HepG2 (cell line): ENCODE measurements around the gene NOTUM. TPM values are rescaled to one million over a fixed set of nuclear protein-coding genes. Genes with fewer than 3 reads are reported as not detected.

Experiments
- ARID3A ChIP-seq: IDR thresholded peaks from 2 replicates; pipeline ENCODE4 v1.6.1; 2012; ENCODE audit warnings: low read depth, low read length, improper control_type of control experiment
- ATF4 ChIP-seq, 2 experiments: fragments of 450-650 bp in 1 of 2; sonication (generic) in 1 of 2; formaldehyde crosslinking; IDR thresholded peaks; 2 replicates each; pipeline versions ENCODE4 v1.5.0 to v1.8.0; 2020 to 2022; ENCODE audit warnings: mild to moderate bottlenecking in 1 of 2, missing genetic modification reagents in 1 of 2
- IRF9 ChIP-seq: sonication (generic); formaldehyde crosslinking; IDR thresholded peaks from 2 replicates; pipeline ENCODE4 v1.8.0; 2022; ENCODE audit warnings: missing genetic modification reagents, mild to moderate bottlenecking, borderline replicate concordance
- MLLT10 ChIP-seq: sonication (generic); formaldehyde crosslinking; IDR thresholded peaks from 2 replicates; pipeline ENCODE4 v1.4.0; 2020; ENCODE audit warnings: missing genetic modification reagents
- NFE2 ChIP-seq: sonication (generic); formaldehyde crosslinking; IDR thresholded peaks from 2 replicates; pipeline ENCODE4 v1.4.0; 2020; ENCODE audit warnings: missing genetic modification reagents
- PAXIP1 ChIP-seq: sonication (generic); formaldehyde crosslinking; conservative IDR thresholded peaks from 2 replicates; pipeline ENCODE4 v1.4.0; 2020; ENCODE audit warnings: mild to moderate bottlenecking, missing genetic modification reagents, moderate library complexity
- SRSF9 ChIP-seq: fragments of 200-400 bp; formaldehyde crosslinking; IDR thresholded peaks from 2 replicates; pipeline ENCODE4 v1.6.1; 2018; ENCODE audit warnings: borderline replicate concordance, mild to moderate bottlenecking, low read depth, low read length; ENCODE audit not compliant: insufficient read depth, poor library complexity, severe bottlenecking
- THAP11 ChIP-seq: IDR thresholded peaks from 2 replicates; pipeline ENCODE4 v1.6.1; 2016; ENCODE audit warnings: missing biosample characterization, missing genetic modification reagents
- XRCC5 ChIP-seq: fragments of 200-400 bp; formaldehyde crosslinking; optimal IDR thresholded peaks from 2 replicates; pipeline ENCODE3; 2017; ENCODE audit warnings: mild to moderate bottlenecking, low read length
- ZNF235 ChIP-seq: sonication (generic); formaldehyde crosslinking; IDR thresholded peaks from 2 replicates; pipeline ENCODE4 v1.8.1; 2023; ENCODE audit warnings: mild to moderate bottlenecking, missing genetic modification reagents, borderline replicate concordance
- ZNF850 ChIP-seq: sonication (generic); formaldehyde crosslinking; conservative IDR thresholded peaks from 2 replicates; pipeline ENCODE4 v1.9.0; 2021; ENCODE audit warnings: mild to moderate bottlenecking, missing genetic modification reagents
- ZNF883 ChIP-seq: sonication (generic); formaldehyde crosslinking; IDR thresholded peaks from 2 replicates; pipeline ENCODE4 v1.5.1; 2020; ENCODE audit warnings: mild to moderate bottlenecking, missing genetic modification reagents; ENCODE audit errors: not compliant biosample characterization
- polyA plus RNA-seq, 8 experiments: library from polyadenylated mRNA; depleted of rRNA in 3 of 8; stranded (reverse) in 7 of 8; unstranded in 1 of 8; fragments of >200 nt; fragmentation: Illumina TruSeq in 4 of 8; extraction: Trizol in 4 of 8; gene quantifications; 2 replicates each; pipeline versions ENCODE4 v1.2.1 to v1.2.3, GENCODE V29; 2011 to 2016; ENCODE audit warnings: low read depth in 4 of 8, missing spikeins in 1 of 8, mixed read lengths in 1 of 8; ENCODE audit not compliant: insufficient read depth in 1 of 8
- total RNA-seq, 5 experiments: library from RNA; depleted of rRNA; stranded (reverse); fragments of >200 nt; fragmentation: Illumina TruSeq; extraction: Trizol; gene quantifications; 2 replicates each; pipeline ENCODE4 v1.2.3, GENCODE V29; 2016; ENCODE audit warnings: low read depth in 1 of 5
- TF ChIP-seq, protein P1 (sequence below): sonication (generic); formaldehyde crosslinking; IDR thresholded peaks from 2 replicates; pipeline ENCODE4 v1.4.0; 2020; ENCODE audit warnings: mild to moderate bottlenecking, missing genetic modification reagents, borderline replicate concordance

Gene NOTUM
- total and polyA plus RNA-seq, 2 of the 13 experiments (the other 11 are each of a cell fraction or from before 2014, with no cell fraction given) = 150 to 160 TPM

DNA sequence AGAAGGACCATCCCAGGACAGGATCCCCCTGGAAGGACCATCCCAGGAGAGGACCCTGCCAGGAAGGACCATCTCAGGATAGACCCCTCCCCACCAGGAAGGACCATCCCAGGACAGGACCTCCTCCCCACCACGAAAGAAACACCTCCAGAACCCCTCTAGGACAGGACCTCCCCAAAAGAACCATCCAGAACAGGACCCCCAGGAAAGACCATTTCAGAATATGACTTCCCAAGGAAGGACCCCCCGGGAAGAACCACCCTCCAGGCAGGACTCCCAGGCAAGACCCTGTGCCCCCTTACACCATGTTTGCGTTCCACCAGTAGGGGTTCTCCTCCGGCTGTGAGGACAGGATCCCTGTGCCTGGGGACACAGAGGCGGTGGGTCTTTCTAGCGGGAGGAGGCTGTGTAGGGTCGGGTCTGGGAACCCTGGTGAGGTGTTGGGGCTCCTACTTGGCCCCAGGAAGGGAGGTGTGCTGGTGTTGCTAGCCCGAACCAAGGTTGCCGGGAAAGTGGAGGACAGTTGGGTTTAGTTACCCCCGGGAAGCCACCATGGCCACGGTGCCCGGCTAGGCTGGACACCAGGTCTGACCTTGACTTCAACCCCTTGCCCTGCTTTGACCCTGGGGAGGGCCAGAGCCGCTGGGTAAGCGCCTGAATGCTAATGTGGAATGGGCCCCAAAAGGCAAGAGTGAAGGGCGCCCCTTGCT lies 2.2 kb downstream of the NOTUM start (continued):
- 0 out of 2 replicates have a peak, but pooled peaks have one; percentile 14 for TF ChIP-seq PAXIP1 (CRISPR knock-in tag)
- TF ChIP-seq, protein P1, sequence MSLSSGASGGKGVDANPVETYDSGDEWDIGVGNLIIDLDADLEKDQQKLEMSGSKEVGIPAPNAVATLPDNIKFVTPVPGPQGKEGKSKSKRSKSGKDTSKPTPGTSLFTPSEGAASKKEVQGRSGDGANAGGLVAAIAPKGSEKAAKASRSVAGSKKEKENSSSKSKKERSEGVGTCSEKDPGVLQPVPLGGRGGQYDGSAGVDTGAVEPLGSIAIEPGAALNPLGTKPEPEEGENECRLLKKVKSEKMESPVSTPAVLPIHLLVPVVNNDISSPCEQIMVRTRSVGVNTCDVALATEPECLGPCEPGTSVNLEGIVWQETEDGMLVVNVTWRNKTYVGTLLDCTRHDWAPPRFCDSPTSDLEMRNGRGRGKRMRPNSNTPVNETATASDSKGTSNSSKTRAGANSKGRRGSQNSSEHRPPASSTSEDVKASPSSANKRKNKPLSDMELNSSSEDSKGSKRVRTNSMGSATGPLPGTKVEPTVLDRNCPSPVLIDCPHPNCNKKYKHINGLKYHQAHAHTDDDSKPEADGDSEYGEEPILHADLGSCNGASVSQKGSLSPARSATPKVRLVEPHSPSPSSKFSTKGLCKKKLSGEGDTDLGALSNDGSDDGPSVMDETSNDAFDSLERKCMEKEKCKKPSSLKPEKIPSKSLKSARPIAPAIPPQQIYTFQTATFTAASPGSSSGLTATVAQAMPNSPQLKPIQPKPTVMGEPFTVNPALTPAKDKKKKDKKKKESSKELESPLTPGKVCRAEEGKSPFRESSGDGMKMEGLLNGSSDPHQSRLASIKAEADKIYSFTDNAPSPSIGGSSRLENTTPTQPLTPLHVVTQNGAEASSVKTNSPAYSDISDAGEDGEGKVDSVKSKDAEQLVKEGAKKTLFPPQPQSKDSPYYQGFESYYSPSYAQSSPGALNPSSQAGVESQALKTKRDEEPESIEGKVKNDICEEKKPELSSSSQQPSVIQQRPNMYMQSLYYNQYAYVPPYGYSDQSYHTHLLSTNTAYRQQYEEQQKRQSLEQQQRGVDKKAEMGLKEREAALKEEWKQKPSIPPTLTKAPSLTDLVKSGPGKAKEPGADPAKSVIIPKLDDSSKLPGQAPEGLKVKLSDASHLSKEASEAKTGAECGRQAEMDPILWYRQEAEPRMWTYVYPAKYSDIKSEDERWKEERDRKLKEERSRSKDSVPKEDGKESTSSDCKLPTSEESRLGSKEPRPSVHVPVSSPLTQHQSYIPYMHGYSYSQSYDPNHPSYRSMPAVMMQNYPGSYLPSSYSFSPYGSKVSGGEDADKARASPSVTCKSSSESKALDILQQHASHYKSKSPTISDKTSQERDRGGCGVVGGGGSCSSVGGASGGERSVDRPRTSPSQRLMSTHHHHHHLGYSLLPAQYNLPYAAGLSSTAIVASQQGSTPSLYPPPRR (CRISPR knock-in tag) = 0 out of 2 replicates have a peak, but pooled peaks have one; percentile 23
- TF ChIP-seq XRCC5 = no peak
- TF ChIP-seq ATF4 (CRISPR knock-in tag; IDR thresholded peaks at IDR 0.05) = no peak
- TF ChIP-seq SRSF9 = no peak
- TF ChIP-seq NFE2 (CRISPR knock-in tag) = no peak
- TF ChIP-seq IRF9 = no peak
- TF ChIP-seq ZNF883 (CRISPR knock-in tag) = no peak
- no peak for TF ChIP-seq ZNF850
- peak; percentile 38; the same call in 1 of the 2 replicates for TF ChIP-seq ZNF235 (CRISPR knock-in tag)
- TF ChIP-seq THAP11 = no peak
- TF ChIP-seq ARID3A = no peak
- no peak for TF ChIP-seq MLLT10 (CRISPR knock-in tag)
